Astrocyte of the cerebellum (primary cell): ENCODE results near the gene CWF19L2.

Experiments used
- DNase-seq: peaks from one replicate; pipeline ENCODE4 v3.0.0-alpha.2; 2011; ENCODE audit warnings: low read depth
- H3K4me3 ChIP-seq: 2 replicates; pipeline ENCODE4 v1.5.1; 2011; ENCODE audit warnings: mild to moderate bottlenecking, low read depth, low read length, moderate library complexity
- CTCF ChIP-seq: IDR thresholded peaks from 2 replicates; pipeline ENCODE4 v1.5.1; 2012; ENCODE audit warnings: low read length, low read depth, moderate library complexity, mild to moderate bottlenecking; ENCODE audit errors: missing control alignments
- in situ Hi-C: cut with HindIII; loops from 2 replicates; pipeline ENCODE4 v1.10.0; 2017; ENCODE audit warnings: low sequenced_read_pairs

Gene CWF19L2

GRCh38 chr11:107370390-107370789 lies 87.2 kb downstream of the CWF19L2 start:
- in situ Hi-C loops = no loop called here
- no peak overlapping the region for H3K4me3 ChIP-seq
- DNase-seq = no peak
- no peak for TF ChIP-seq CTCF

- no peak for TF ChIP-seq CTCF
- no peak overlapping the region for H3K4me3 ChIP-seq
- in situ Hi-C loops = no loop called here
- DNase-seq = no peak
These were observed 97.9 kb downstream of the CWF19L2 start for GRCh38 chr11:107359701-107360100.

- in situ Hi-C loops = no loop called here
- H3K4me3 ChIP-seq = no peak overlapping the region
- DNase-seq = no peak
- TF ChIP-seq CTCF = no peak
These were observed 99.7 kb downstream of the CWF19L2 start for GRCh38 chr11:107357877-107358276.

GRCh38 chr11:107354780-107355179 lies 102.8 kb downstream of the CWF19L2 start:
- in situ Hi-C loops = no loop called here
- no peak for DNase-seq
- no peak overlapping the region for H3K4me3 ChIP-seq
- no peak for TF ChIP-seq CTCF

- H3K4me3 ChIP-seq = no peak overlapping the region
- in situ Hi-C loops = no loop called here
- no peak for TF ChIP-seq CTCF
- no peak for DNase-seq
These were observed 119.7 kb downstream of the CWF19L2 start for GRCh38 chr11:107337917-107338316.

- TF ChIP-seq CTCF = no peak
- no peak overlapping the region for H3K4me3 ChIP-seq
- no peak for DNase-seq
- in situ Hi-C loops = no loop called here
These were observed 125.9 kb downstream of the CWF19L2 start for GRCh38 chr11:107331728-107332127.

- no peak for TF ChIP-seq CTCF
- no peak overlapping the region for H3K4me3 ChIP-seq
- in situ Hi-C loops = no loop called here
- DNase-seq = no peak
These were observed 128.5 kb downstream of the CWF19L2 start for GRCh38 chr11:107329164-107329563.
